Tibial nerve (tissue), 4 donors: Measurements from ENCODE around the gene CLHC1. TPM values are rescaled to one million over a fixed set of nuclear protein-coding genes. Genes with fewer than 3 reads are reported as not detected.

Experiments
- DNase-seq, 2 donors: peaks; one replicate each; pipeline ENCODE4 v3.0.0-alpha.2; 2019; ENCODE audit warnings: low spot score in 2 of 2
- H3K27ac ChIP-seq, 4 donors: fragments of 200-600 bp; sonication (generic) in 3 of 4; one replicate each; pipeline ENCODE4 v1.5.1; 2017 to 2019; ENCODE audit warnings: mild to moderate bottlenecking in 1 of 4
- H3K27me3 ChIP-seq, 2 donors: fragments of 200-600 bp; sonication (generic) in 1 of 2; one replicate each; pipeline versions ENCODE4 v1.5.1 to v1.6.0; 2017 to 2019
- H3K36me3 ChIP-seq, 3 donors: fragments of 200-600 bp; sonication (generic); one replicate each; pipeline ENCODE4 v1.5.1; 2018 to 2019
- H3K4me1 ChIP-seq, 4 donors: fragments of 200-600 bp; sonication (generic) in 3 of 4; one replicate each; pipeline ENCODE4 v1.5.1; 2017 to 2019
- H3K4me3 ChIP-seq, 4 donors: fragments of 200-600 bp; sonication (generic) in 3 of 4; one replicate each; pipeline ENCODE4 v1.5.1; 2017 to 2019; ENCODE audit warnings: mild to moderate bottlenecking in 1 of 4, moderate library complexity in 1 of 4
- H3K9me3 ChIP-seq, 4 donors: fragments of 200-600 bp; sonication (generic) in 3 of 4; one replicate each; pipeline ENCODE4 v1.5.1; 2017 to 2019
- EP300 ChIP-seq, 2 donors: sonication (generic); formaldehyde crosslinking; IDR thresholded peaks; one replicate each; pipeline ENCODE4 v1.6.1; 2017; ENCODE audit warnings: antibody characterized with exemption in 2 of 2, mild to moderate bottlenecking in 1 of 2
- POLR2A ChIP-seq, 2 donors: fragments of 450-650 bp; IDR thresholded peaks; one replicate each; pipeline ENCODE4 v1.6.1; 2017; ENCODE audit warnings: antibody characterized with exemption in 2 of 2, mild to moderate bottlenecking in 2 of 2, moderate library complexity in 2 of 2
- WGBS, 2 donors: methylation state at CpG; one replicate each; pipeline ENCODE4 v1.1.5; 2018; 5-methylcytosine and 5-hydroxymethylcytosine counted together
- total RNA-seq, 4 donors: library from RNA; depleted of rRNA; stranded (reverse); fragments of >200 nt; gene quantifications; one replicate each; pipeline ENCODE4 v1.1.0, GENCODE V29; 2016
- TF ChIP-seq, protein P1 (sequence below), 5 experiments: fragments of 200-600 bp in 3 of 5; fragments of 450-650 bp in 2 of 5; sonication (generic) in 3 of 5; IDR thresholded peaks; one replicate each; pipeline ENCODE4 v1.5.1; 2016 to 2019; ENCODE audit warnings: antibody characterized with exemption in 5 of 5, mild to moderate bottlenecking in 3 of 5, moderate library complexity in 2 of 5

The CLHC1 gene
- total RNA-seq, 4 donors from 2014 or later: 1.7 to 15.6 (median 9.9) TPM

DNA sequence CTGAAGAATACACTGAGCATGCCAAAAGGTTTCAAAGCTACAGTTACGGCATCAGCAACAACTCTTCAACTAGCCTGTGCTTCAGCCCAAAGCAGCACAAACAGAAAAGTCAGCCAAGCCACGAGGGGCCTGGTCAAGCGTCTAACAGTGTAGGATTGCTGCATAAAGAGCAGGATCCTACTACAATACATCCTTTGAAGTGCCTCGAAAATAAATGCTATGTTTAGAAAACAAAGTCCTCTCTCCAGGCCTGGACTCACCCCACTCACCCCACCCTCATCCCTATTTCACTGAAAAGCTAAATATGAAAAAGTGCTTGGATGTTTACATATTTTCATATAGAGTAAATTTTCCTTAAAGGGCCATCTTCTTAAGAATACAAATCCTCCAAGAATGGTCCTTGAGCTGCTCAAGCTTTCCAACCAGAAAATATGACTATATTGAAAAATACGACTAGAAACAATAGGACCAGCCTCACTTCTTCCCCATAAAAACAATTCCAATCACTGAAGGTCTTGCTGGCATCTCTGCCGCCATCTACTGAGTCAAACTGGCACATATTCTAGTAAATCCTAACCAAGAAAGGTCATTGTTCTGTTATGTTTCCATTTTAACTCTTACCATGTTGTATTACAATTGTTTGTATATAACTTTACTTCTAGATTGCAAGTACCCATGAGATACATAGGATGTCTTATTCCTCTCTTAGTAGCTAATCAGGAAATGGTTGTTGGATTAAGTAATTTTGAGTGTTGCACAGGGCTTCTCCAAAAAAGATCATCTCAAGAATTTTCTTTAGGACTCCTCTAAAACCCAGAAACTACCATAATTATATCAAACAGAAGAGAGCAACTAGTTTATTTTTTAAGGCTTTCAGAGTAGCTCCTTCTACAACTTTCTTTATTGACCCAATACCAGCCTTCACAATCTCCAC is 63.6 kb downstream of the CLHC1 start:
- Histone ChIP-seq H3K4me1 (peaks cover 0 to 50% (median 13%) of the 10 kb centered on the region in 4 donors), H3K4me3 (no peak overlapping the region), H3K9me3 (no peaks in the 10 kb centered on the region), H3K27me3 (no peaks in the 10 kb centered on the region), H3K36me3 (no peaks in the 10 kb centered on the region), H3K27ac (peak overlapping the region; percentile 38 to 85 (median 72))
- TF ChIP-seq POLR2A (IDR thresholded peaks at IDR 0.05): no peak
- TF ChIP-seq, protein P1, sequence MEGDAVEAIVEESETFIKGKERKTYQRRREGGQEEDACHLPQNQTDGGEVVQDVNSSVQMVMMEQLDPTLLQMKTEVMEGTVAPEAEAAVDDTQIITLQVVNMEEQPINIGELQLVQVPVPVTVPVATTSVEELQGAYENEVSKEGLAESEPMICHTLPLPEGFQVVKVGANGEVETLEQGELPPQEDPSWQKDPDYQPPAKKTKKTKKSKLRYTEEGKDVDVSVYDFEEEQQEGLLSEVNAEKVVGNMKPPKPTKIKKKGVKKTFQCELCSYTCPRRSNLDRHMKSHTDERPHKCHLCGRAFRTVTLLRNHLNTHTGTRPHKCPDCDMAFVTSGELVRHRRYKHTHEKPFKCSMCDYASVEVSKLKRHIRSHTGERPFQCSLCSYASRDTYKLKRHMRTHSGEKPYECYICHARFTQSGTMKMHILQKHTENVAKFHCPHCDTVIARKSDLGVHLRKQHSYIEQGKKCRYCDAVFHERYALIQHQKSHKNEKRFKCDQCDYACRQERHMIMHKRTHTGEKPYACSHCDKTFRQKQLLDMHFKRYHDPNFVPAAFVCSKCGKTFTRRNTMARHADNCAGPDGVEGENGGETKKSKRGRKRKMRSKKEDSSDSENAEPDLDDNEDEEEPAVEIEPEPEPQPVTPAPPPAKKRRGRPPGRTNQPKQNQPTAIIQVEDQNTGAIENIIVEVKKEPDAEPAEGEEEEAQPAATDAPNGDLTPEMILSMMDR (IDR thresholded peaks at IDR 0.05): peak; percentile 64 to 82 (median 75)
- TF ChIP-seq EP300 (IDR thresholded peaks at IDR 0.05): peak in 1 of 2 donors; percentile 57
- 6 to 11% methylated on average over 6 of the region's 6 CpGs for WGBS, 2 donors
- peak in 1 of 2 donors; percentile 80 for DNase-seq

DNA sequence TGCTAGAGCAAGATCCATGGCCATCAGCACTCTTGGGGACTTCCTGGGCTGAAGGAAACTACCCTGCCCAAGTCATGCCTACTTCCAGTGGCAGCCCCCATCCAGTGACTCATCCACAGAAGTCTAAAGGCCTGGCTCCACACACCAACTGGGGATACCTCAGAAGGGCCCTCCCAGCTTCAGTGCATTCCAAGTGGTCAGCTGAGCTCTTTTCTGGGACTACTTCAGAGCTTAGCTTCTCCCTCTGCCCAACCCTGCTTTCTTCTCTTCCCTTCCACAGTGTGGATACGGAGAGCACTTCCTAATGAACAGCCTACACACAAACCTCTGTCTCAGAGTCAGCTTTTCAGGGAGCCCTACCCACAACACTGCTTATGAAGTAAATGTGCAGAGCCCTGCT is 66.5 kb downstream of the CLHC1 start:
- Histone ChIP-seq H3K9me3 (no peaks in the 10 kb centered on the region), H3K27ac (peak overlapping the region in 1 of 4 donors; percentile 74), H3K36me3 (no peaks in the 10 kb centered on the region), H3K27me3 (no peaks in the 10 kb centered on the region), H3K4me1 (peaks cover 0 to 60% (median 13%) of the 10 kb centered on the region in 4 donors), H3K4me3 (no peak overlapping the region)
- no peak for TF ChIP-seq EP300 (IDR thresholded peaks at IDR 0.05)
- no peak for TF ChIP-seq POLR2A (IDR thresholded peaks at IDR 0.05)
- TF ChIP-seq, protein P1 (IDR thresholded peaks at IDR 0.05): no peak
- DNase-seq: no peak
- WGBS, 2 donors: 52 to 71% methylated on average over 1 of the region's 1 CpG

DNA sequence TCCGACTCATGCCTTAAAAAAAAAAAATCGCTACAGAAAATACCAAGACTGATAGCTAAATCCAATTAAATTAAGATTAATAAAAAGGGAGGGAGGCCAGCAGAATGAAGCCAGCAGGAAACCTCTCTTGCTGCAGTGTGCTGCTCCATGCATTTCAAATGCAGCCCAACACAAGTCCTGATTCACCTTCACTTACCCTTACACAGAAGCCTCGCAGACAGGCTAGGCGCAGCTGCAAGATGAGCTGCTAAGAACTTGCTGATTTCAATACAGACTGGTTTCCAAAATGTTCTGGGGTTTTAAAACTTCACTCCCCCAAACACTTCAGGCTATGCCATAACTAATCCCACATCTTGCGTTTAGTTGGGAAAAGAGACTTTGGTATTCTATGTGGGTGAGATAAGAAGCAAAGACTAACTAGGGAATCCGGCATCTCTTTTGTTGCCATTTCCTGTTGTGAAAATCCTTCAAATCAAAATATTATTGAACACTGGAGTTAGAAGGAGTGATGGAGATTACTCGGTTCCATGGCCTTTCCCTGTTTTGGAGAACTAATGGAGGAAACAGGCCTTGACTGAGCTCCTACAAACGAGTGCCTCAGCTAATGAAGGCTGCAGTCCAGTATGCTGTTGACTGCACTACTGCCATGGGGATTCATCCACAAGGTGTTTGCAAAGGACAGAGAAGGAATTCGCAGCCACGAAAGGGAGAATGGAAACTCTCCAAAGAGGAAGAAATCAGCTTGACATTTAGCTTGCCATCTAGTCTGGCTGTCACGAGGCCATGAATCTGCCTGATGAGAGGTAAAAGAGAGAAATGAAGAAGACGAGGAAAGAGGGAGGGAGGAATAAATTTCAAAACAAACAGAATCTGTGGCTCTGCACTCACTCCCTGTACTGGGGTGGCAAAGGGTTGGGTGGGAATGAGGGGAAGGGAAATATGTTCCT is 67.3 kb downstream of the CLHC1 start:
- peak overlapping the region in 1 of 4 donors; percentile 74 for H3K27ac ChIP-seq
- no peaks in the 10 kb centered on the region for H3K9me3 ChIP-seq
- 85% methylated on average over 12 of the region's 12 CpGs for WGBS, 2 donors
- TF ChIP-seq POLR2A (IDR thresholded peaks at IDR 0.05): no peak
- TF ChIP-seq, protein P1 (IDR thresholded peaks at IDR 0.05): no peak
- no peak for TF ChIP-seq EP300 (IDR thresholded peaks at IDR 0.05)
- no peaks in the 10 kb centered on the region for H3K27me3 ChIP-seq
- no peak overlapping the region for H3K4me3 ChIP-seq
- no peak for DNase-seq
- H3K4me1 ChIP-seq: peaks cover 0 to 65% (median 13%) of the 10 kb centered on the region in 4 donors
- no peaks in the 10 kb centered on the region for H3K36me3 ChIP-seq

DNA sequence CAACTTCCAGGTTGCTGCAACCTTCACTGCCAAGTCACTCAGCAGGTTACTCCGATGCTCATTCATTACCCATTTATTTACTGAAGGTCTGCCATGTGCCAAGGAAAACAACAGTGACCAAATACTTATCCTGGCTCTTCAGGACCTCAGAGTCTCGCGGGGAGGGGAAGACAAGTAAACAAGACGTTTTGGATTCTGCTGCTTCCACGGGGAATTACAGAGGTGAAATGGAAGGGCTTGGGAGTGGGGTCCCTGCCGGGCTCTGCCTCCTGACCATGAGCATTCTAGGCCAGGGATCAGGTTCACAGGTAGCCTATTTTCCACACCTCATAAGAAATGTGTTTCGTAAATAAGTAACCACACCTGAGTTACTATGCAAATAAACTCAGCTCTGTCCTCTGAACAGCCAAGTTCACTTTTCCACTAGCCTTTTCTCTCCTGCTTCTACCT is 68.1 kb downstream of the CLHC1 start:
- no peaks in the 10 kb centered on the region for H3K36me3 ChIP-seq
- peak overlapping the region in 2 of 4 donors; percentile 74 to 82 for H3K27ac ChIP-seq
- H3K4me1 ChIP-seq: peaks cover 0 to 71% (median 14%) of the 10 kb centered on the region in 4 donors
- H3K9me3 ChIP-seq: no peaks in the 10 kb centered on the region
- WGBS, 2 donors: 52 to 76% methylated on average over 7 of the region's 7 CpGs
- no peak overlapping the region for H3K4me3 ChIP-seq
- H3K27me3 ChIP-seq: no peaks in the 10 kb centered on the region
- DNase-seq: no peak
- TF ChIP-seq, protein P1 (IDR thresholded peaks at IDR 0.05): no peak
- TF ChIP-seq POLR2A (IDR thresholded peaks at IDR 0.05): no peak
- no peak for TF ChIP-seq EP300 (IDR thresholded peaks at IDR 0.05)
